Measurements from ENCODE around the gene SYPL1. TPM values are rescaled to one million over a fixed set of nuclear protein-coding genes. Genes with fewer than 3 reads are reported as not detected.

SYPL1 gene
- total RNA-seq, 1 experiment from 2014 or later = 39.2 TPM

DNA sequence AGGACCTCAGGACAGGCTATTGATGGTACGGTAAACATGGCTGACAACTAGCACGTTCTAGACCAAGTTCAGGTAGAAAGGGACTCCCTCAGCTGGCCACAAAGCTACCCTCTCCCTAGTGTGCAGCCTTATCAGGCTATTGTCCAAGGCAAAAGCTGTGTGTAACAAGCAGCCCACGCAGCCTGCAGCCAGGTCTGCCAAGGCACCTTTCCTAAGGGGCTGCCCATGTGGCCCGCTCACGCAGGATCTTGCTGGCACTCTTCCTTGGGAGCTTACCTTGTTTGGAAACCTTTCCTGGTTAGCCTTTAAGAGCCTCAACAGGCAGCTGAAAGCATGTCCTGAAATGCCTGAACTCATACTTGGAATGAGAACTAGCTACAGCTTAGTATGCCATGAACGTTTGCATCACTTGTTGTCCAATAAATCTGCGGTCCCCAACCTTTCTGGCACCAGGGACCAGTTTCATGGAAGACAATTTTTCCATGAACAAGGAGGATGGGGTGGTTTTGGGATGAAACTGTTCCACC is 51.7 kb downstream of the SYPL1 start:
- Histone ChIP-seq H3K18ac (ENCODE audit: insufficient read length, low read depth, low read length) (no peak overlapping the region), H3K4ac (ENCODE audit: low read depth, low read length) (no peak overlapping the region), H2BK20ac (ENCODE audit: low read depth, low read length, poor library complexity, severe bottlenecking) (no peak overlapping the region), H3K56ac (ENCODE audit: insufficient read length, low read depth, low read length) (no peak overlapping the region), H3K9ac (ENCODE audit: extremely low read depth, insufficient read length, low read length) (no peak overlapping the region), H4K20me1 (ENCODE audit: control insufficient read depth, insufficient read depth, insufficient read length) (no peaks in the 10 kb centered on the region), H3K27ac (ENCODE audit: insufficient read length, low read depth, low read length) (no peak overlapping the region), H2AK5ac (ENCODE audit: insufficient read length, low read length) (no peak overlapping the region), H2BK15ac (ENCODE audit: low read depth, low read length) (no peak overlapping the region), H3K4me2 (ENCODE audit: insufficient read depth, insufficient read length, low read length) (no peak overlapping the region), H2BK120ac (ENCODE audit: low read depth, low read length, poor library complexity, severe bottlenecking) (no peak overlapping the region), H2BK5ac (ENCODE audit: insufficient read length, low read length) (no peak overlapping the region), H2AFZ (ENCODE audit: low read length) (no peak overlapping the region), H3K79me1 (ENCODE audit: insufficient read depth, low read depth, low read length, poor library complexity, severe bottlenecking) (no peaks in the 10 kb centered on the region), H4K8ac (replicated peaks; ENCODE audit: insufficient read length, low read depth, low read length) (no peak overlapping the region), H3K9me3 (ENCODE audit: control insufficient read depth, low read depth, low read length) (no peaks in the 10 kb centered on the region), H3K79me2 (ENCODE audit: insufficient read depth, low read length) (no peaks in the 10 kb centered on the region), H3K4me1 (ENCODE audit: insufficient read depth, low read length) (no peaks in the 10 kb centered on the region), H2BK12ac (ENCODE audit: insufficient read length, low read depth, low read length) (no peak overlapping the region), H4K91ac (ENCODE audit: insufficient read length, low read depth, low read length) (no peak overlapping the region), H3T11ph (ENCODE audit: low read length) (no peak overlapping the region), H3K14ac (ENCODE audit: insufficient read depth, low read length) (no peak overlapping the region), H3K23me2 (ENCODE audit: insufficient read length, low read depth, low read length, poor library complexity, severe bottlenecking) (no peaks in the 10 kb centered on the region), H3K23ac (ENCODE audit: insufficient read length, low read depth, low read length) (no peak overlapping the region), H3K27me3 (ENCODE audit: insufficient read depth, low read length) (no peaks in the 10 kb centered on the region), H4K5ac (ENCODE audit: insufficient read length, low read depth, low read length) (no peak overlapping the region)
- no peak for DNase-seq
- no peak overlapping the region for H3K27ac Mint-ChIP-seq
- WGBS (ENCODE audit: extremely low coverage, insufficient read length, low lambda C conversion rate) = no CpG with 5 or more reads among the region's 7 CpGs
- peaks cover 9 to 11% of the 10 kb centered on the region in 2 experiments for H3K9me3 Mint-ChIP-seq
- TF ChIP-seq, protein P1, sequence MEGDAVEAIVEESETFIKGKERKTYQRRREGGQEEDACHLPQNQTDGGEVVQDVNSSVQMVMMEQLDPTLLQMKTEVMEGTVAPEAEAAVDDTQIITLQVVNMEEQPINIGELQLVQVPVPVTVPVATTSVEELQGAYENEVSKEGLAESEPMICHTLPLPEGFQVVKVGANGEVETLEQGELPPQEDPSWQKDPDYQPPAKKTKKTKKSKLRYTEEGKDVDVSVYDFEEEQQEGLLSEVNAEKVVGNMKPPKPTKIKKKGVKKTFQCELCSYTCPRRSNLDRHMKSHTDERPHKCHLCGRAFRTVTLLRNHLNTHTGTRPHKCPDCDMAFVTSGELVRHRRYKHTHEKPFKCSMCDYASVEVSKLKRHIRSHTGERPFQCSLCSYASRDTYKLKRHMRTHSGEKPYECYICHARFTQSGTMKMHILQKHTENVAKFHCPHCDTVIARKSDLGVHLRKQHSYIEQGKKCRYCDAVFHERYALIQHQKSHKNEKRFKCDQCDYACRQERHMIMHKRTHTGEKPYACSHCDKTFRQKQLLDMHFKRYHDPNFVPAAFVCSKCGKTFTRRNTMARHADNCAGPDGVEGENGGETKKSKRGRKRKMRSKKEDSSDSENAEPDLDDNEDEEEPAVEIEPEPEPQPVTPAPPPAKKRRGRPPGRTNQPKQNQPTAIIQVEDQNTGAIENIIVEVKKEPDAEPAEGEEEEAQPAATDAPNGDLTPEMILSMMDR (conservative IDR thresholded peaks at IDR 0.05) = no peak
- peaks cover 13 to 20% of the 10 kb centered on the region in 2 experiments for H3K4me1 Mint-ChIP-seq
- peaks cover 5% of the 10 kb centered on the region for H3K27me3 Mint-ChIP-seq (ENCODE audit: low read depth)
- no peak overlapping the region for H3K4me3 Mint-ChIP-seq
- peaks cover 0 to 7% (median 0%) of the 10 kb centered on the region in 3 experiments; a peak in 4 of 7 replicates for H3K36me3 Mint-ChIP-seq (ENCODE audit: insufficient read depth in 1 of 3, low read depth in 3 of 3)

Measured in H9 (cell line).